Measurements from ENCODE around the gene TBC1D17.

- no peak for TF ChIP-seq POLR2A (IDR thresholded peaks at IDR 0.05)
- TF ChIP-seq CTCF (IDR thresholded peaks at IDR 0.05) = no peak
- no peak for TF ChIP-seq EP300 (IDR thresholded peaks at IDR 0.05)
- no peak for TF ChIP-seq POLR2AphosphoS5 (IDR thresholded peaks at IDR 0.05)
These were observed 34.1 kb downstream of the TBC1D17 start for GRCh38 chr19:49911381-49912145.

Measured in stomach (tissue), 4 donors.